Prostate gland (tissue), 2 donors: ENCODE data around the gene TBX5. TPM values are rescaled to one million over a fixed set of nuclear protein-coding genes. Genes with fewer than 3 reads are reported as not detected.

Experiments used
- DNase-seq: peaks from one replicate; pipeline ENCODE4 v3.0.0-alpha.2; 2019; ENCODE audit warnings: low spot score
- H3K27ac ChIP-seq, 2 donors: fragments of 200-600 bp; sonication (generic); 2 replicates each; pipeline ENCODE4 v1.5.1; 2017 to 2019
- H3K27me3 ChIP-seq: fragments of 200-600 bp; sonication (generic); replicated peaks from 2 replicates; pipeline ENCODE4 v1.5.1; 2019; ENCODE audit not compliant: insufficient read depth
- H3K36me3 ChIP-seq, 2 donors: fragments of 200-600 bp; sonication (generic); 1 replicate in 1 of 2; 2 replicates in 1 of 2; pipeline versions ENCODE4 v1.5.1 to v1.8.1; 2017 to 2019
- H3K4me1 ChIP-seq: fragments of 200-600 bp; sonication (generic); replicated peaks from 2 replicates; pipeline ENCODE4 v1.5.1; 2019
- H3K4me3 ChIP-seq, 2 donors: fragments of 200-600 bp; sonication (generic); 2 replicates each; pipeline ENCODE4 v1.5.1; 2017 to 2019
- H3K9me3 ChIP-seq: fragments of 200-600 bp; sonication (generic); 2 replicates; pipeline ENCODE4 v1.5.1; 2017
- POLR2A ChIP-seq: fragments of 450-650 bp; IDR thresholded peaks from one replicate; pipeline ENCODE4 v1.6.1; 2016; ENCODE audit warnings: antibody characterized with exemption, mild to moderate bottlenecking
- POLR2AphosphoS5 ChIP-seq: sonication (generic); formaldehyde crosslinking; IDR thresholded peaks from one replicate; pipeline ENCODE4 v1.6.1; 2017; ENCODE audit warnings: antibody characterized with exemption
- WGBS: methylation state at CpG from one replicate; pipeline ENCODE4 v1.1.5; 2018; 5-methylcytosine and 5-hydroxymethylcytosine counted together
- intact Hi-C: fragments of 100-400 bp; cut with DNase I; formaldehyde crosslinking; loops from one replicate; pipeline ENCODE4 v1.14.2; 2022
- total RNA-seq, 2 donors: library from RNA; depleted of rRNA; stranded (reverse); fragments of >200 nt; gene quantifications; one replicate each; pipeline ENCODE4 v1.1.0, GENCODE V29; 2016
- TF ChIP-seq, protein P1 (sequence below), 4 experiments: fragments of 200-600 bp in 2 of 4; fragments of 450-650 bp in 2 of 4; sonication (generic) in 2 of 4; IDR thresholded peaks; 1 replicate in 3 of 4; 2 replicates in 1 of 4; pipeline ENCODE4 v1.5.1; 2016 to 2019; ENCODE audit warnings: antibody characterized with exemption in 4 of 4, mild to moderate bottlenecking in 2 of 4, moderate library complexity in 2 of 4

The TBX5 gene
- total RNA-seq, 2 donors from 2014 or later: 0.34 to 4.9 TPM

DNA sequence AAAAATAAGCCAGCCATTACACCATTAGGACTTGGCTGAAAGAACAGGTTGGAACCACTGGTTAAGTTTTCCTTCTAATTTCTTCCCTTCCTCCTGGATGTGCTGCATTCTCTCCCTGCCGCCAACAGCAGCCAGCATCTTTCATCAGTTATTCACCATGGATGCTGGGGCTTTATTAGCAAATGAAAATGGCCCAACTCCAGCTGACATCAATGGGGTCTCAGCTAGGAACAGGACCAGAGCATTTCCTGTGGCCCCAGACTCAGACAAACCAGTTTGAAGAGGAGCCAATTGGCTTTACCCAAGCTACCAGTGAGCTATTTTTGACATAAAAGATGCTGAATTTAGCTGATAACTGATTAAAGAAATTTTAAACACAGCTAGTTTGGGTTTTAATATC lies 26.0 kb upstream of the TBX5 start:
- TF ChIP-seq, protein P1, sequence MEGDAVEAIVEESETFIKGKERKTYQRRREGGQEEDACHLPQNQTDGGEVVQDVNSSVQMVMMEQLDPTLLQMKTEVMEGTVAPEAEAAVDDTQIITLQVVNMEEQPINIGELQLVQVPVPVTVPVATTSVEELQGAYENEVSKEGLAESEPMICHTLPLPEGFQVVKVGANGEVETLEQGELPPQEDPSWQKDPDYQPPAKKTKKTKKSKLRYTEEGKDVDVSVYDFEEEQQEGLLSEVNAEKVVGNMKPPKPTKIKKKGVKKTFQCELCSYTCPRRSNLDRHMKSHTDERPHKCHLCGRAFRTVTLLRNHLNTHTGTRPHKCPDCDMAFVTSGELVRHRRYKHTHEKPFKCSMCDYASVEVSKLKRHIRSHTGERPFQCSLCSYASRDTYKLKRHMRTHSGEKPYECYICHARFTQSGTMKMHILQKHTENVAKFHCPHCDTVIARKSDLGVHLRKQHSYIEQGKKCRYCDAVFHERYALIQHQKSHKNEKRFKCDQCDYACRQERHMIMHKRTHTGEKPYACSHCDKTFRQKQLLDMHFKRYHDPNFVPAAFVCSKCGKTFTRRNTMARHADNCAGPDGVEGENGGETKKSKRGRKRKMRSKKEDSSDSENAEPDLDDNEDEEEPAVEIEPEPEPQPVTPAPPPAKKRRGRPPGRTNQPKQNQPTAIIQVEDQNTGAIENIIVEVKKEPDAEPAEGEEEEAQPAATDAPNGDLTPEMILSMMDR (IDR thresholded peaks at IDR 0.05): no peak
- TF ChIP-seq POLR2A (no peak), POLR2AphosphoS5 (no peak)
- WGBS: 20% methylated on average over 1 of the region's 1 CpG
- no peak overlapping the region for H3K4me3 ChIP-seq
- H3K9me3 ChIP-seq: no peaks in the 10 kb centered on the region
- H3K27me3 ChIP-seq: peaks cover 9% of the 10 kb centered on the region
- no peaks in the 10 kb centered on the region for H3K36me3 ChIP-seq
- no peaks in the 10 kb centered on the region for H3K4me1 ChIP-seq
- DNase-seq: no peak
- intact Hi-C loops: no loop called here
- no peak overlapping the region for H3K27ac ChIP-seq

DNA sequence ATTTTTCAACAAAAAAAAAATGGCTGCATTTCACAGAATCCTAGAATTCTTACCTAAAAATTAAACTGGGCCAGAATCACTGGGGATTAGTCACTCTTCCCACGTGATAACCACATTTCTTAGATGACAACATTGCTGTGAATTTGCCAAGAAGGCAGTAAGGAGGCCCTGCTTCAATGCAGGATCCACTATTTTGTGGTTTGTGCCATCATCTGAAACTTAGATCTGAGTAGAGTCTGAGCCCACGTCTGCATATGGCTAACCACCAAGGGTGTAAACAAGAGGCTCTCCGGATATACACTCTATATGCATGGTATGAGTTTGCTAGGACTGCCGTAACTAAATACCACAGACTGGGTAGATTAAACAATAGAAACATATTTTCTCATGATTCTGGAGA lies 24.4 kb upstream of the TBX5 start:
- Histone ChIP-seq H3K4me1 (no peaks in the 10 kb centered on the region), H3K4me3 (no peak overlapping the region), H3K36me3 (no peaks in the 10 kb centered on the region), H3K27me3 (peaks cover 11% of the 10 kb centered on the region), H3K27ac (no peak overlapping the region), H3K9me3 (no peaks in the 10 kb centered on the region)
- TF ChIP-seq POLR2AphosphoS5 (no peak), POLR2A (no peak)
- TF ChIP-seq, protein P1 (IDR thresholded peaks at IDR 0.05): no peak
- 65% methylated on average over 4 of the region's 4 CpGs for WGBS
- no peak for DNase-seq
- intact Hi-C loops: no loop called here

DNA sequence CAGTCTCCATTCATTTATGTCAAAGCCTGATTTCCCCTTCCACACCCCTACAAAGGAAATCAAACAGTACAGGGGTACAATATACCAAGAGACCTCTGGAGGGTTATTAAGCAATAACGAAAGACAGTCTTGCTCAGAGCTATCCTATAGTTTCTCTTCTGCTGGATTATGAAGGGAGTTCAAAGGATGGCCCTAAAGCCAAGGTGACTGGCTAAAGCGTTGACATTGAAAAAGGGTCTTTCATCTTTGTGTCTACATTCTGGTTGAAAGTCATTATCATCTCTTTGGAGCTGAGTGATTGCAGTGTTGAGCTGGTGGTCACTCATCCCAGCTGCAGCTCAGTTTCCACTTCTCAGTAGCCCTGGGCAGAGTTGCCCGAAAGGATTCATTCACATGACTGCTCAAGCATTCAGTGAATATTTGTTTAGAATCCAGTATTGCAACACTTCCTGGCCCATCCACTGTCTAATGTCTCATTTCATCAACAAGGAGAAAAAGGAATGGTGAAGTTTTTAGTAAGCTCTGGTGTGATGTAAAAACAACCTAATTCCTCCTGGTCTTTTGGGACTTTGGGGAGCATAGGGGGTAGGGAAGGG lies 19.2 kb upstream of the TBX5 start:
- WGBS: 39% methylated on average over 3 of the region's 3 CpGs
- Histone ChIP-seq H3K27me3 (peaks cover 9% of the 10 kb centered on the region), H3K4me3 (no peak overlapping the region), H3K36me3 (no peaks in the 10 kb centered on the region), H3K9me3 (no peaks in the 10 kb centered on the region), H3K4me1 (no peaks in the 10 kb centered on the region), H3K27ac (no peak overlapping the region)
- DNase-seq: no peak
- TF ChIP-seq, protein P1 (IDR thresholded peaks at IDR 0.05): no peak
- TF ChIP-seq POLR2AphosphoS5 (no peak), POLR2A (no peak)
- intact Hi-C loops: no loop called here

DNA sequence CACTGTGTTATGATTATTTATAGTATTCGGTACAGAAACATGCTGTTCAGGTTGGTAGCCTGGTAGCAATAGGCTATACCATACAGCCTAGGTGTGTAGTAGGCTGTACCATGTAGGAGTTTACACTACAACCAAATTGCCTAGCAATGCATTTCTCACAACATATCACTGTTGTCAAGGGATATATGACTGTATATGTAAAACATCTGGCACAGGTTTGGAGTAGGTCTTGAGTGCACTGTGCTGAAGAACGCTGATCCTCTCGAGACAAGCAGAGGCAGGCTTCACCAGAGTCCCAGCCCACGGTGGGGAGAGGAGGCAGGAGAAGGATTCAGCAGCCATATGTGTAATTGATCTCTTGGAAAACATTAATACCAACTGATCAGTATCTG lies 15.0 kb upstream of the TBX5 start:
- Histone ChIP-seq H3K27me3 (peaks cover 16% of the 10 kb centered on the region), H3K36me3 (no peaks in the 10 kb centered on the region), H3K9me3 (no peaks in the 10 kb centered on the region), H3K4me3 (no peak overlapping the region), H3K4me1 (no peaks in the 10 kb centered on the region), H3K27ac (no peak overlapping the region)
- TF ChIP-seq POLR2AphosphoS5: no peak
- TF ChIP-seq, protein P1 (IDR thresholded peaks at IDR 0.05): no peak
- TF ChIP-seq POLR2A: no peak
- 57% methylated on average over 4 of the region's 4 CpGs for WGBS
- DNase-seq: no peak
- intact Hi-C loops: no loop called here

DNA sequence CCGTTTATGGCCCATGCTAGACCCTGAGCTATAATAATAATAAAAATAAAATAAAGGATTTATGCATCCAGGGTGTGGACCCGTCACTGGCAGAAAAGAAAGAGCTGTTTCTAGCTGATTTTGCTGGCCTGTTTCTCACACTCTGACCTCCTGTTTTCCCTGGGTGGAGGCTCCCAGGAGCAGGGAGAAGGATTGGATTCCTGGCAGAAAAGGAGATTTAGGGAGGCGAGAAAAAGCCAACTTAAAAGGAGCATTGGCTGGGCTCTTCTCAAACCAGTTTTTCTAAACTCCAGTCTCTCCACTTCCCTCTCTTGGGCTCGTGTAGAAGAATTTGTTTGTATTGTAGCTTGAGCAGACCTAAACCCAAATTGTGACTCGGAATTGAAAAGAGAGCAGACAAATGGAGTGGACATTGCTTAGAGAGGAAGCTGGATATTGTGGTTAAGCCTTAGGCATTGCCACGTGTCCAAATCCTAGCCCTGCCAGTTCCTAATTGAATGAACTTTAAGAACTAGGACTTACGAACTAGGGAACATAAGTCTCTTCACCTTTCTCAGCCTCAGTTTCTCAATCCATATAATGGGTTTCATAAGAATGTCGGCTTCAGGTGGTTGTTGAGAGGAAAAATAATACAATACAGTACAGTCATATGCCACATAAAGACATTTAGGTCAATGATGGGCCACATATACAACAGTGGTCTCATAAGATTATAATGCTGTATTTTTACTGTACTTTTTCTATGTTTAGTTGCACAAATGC lies 14.4 kb upstream of the TBX5 start:
- no peak overlapping the region for H3K4me3 ChIP-seq
- peaks cover 22% of the 10 kb centered on the region for H3K27me3 ChIP-seq
- intact Hi-C loops: no loop called here
- no peaks in the 10 kb centered on the region for H3K36me3 ChIP-seq
- H3K27ac ChIP-seq: no peak overlapping the region
- H3K9me3 ChIP-seq: no peaks in the 10 kb centered on the region
- 57% methylated on average over 8 of the region's 8 CpGs for WGBS
- no peak for DNase-seq
- no peaks in the 10 kb centered on the region for H3K4me1 ChIP-seq
- TF ChIP-seq POLR2A (no peak), POLR2AphosphoS5 (no peak)
- TF ChIP-seq, protein P1 (IDR thresholded peaks at IDR 0.05): no peak
